Activated CD8-positive, alpha-beta T cell treated with anti-CD3 and anti-CD28 coated beads for 36 hours (primary cell): ENCODE data around the gene PARP9. TPM values are rescaled to one million over a fixed set of nuclear protein-coding genes. Genes with fewer than 3 reads are reported as not detected.

Experiments
- total RNA-seq, 2 experiments: library from RNA; stranded (reverse); gene quantifications; one replicate each; pipeline ENCODE4 v1.2.3, GENCODE V29; 2021

The PARP9 gene
- total RNA-seq, 2 experiments from 2014 or later = 17.8 to 18.5 TPM

Other genes starting within 250 kb of the PARP9 start
- gene CSTA, start 239.1 kb downstream of the PARP9 start, total RNA-seq = not detected
- gene MIX23, start 181.1 kb downstream of the PARP9 start, total RNA-seq = 100 to 1,000 TPM; 154 to 168 TPM
- gene FAM162A, start 180.1 kb downstream of the PARP9 start, total RNA-seq = 100 to 1,000 TPM; 202 to 204 TPM
- 1 to 10 TPM; 3.2 to 3.4 TPM for gene WDR5B, start 148.2 kb downstream of the PARP9 start, total RNA-seq
- 10 to 100 TPM; 46.6 to 47.4 TPM for gene KPNA1, start 49.4 kb downstream of the PARP9 start, total RNA-seq
- gene DTX3L, start within 50 bp of the PARP9 start, total RNA-seq = 10 to 100 TPM; 22.1 to 25.9 TPM
- 10 to 100 TPM; 13.3 to 14.0 TPM for gene PARP15, start 13.3 kb upstream of the PARP9 start, total RNA-seq
- 10 to 100 TPM; 53.1 to 53.3 TPM for gene PARP14, start 116.5 kb upstream of the PARP9 start, total RNA-seq
- gene HSPBAP1, start 229.5 kb upstream of the PARP9 start, total RNA-seq = 1 to 10 TPM; 4.0 to 4.2 TPM
- gene SLC49A4, start 230.8 kb upstream of the PARP9 start, total RNA-seq = 1 to 10 TPM; 1.6 to 1.9 TPM